ENCODE results near the gene MAP4K2. TPM values are rescaled to one million over a fixed set of nuclear protein-coding genes. Genes with fewer than 3 reads are reported as not detected.
A peak's percentile ranks its signal among the peaks of the same experiment; 100 is the strongest.

MAP4K2 gene
- polyA plus RNA-seq, 10 donors, result 8.2 to 19.4 (median 11.7) TPM

GRCh38 chr11:64771861-64772260, 31.2 kb downstream of the MAP4K2 start:
- DNase-seq, result no peak

- no peak for DNase-seq
Measured at GRCh38 chr11:64770120-64770519, 32.9 kb downstream of the MAP4K2 start.

GRCh38 chr11:64769283-64769682, 33.7 kb downstream of the MAP4K2 start:
- no peak for DNase-seq

GRCh38 chr11:64768300-64768694, 34.7 kb downstream of the MAP4K2 start:
- DNase-seq, result no peak

- peak in 2 of 3 donors; percentile 45 to 54 for DNase-seq
Measured at GRCh38 chr11:64767344-64768299, 35.4 kb downstream of the MAP4K2 start.

- DNase-seq, result no peak
Measured at GRCh38 chr11:64766881-64767280, 36.1 kb downstream of the MAP4K2 start.

- DNase-seq, result no peak
Measured at GRCh38 chr11:64765851-64766665, 37.0 kb downstream of the MAP4K2 start.

GRCh38 chr11:64765291-64765850, 37.6 kb downstream of the MAP4K2 start:
- no peak for DNase-seq

- no peak for DNase-seq
Measured at GRCh38 chr11:64764753-64765152, 38.3 kb downstream of the MAP4K2 start.

- no peak for DNase-seq
Measured at GRCh38 chr11:64764040-64764611, 38.9 kb downstream of the MAP4K2 start.

- DNase-seq, result no peak
Measured at GRCh38 chr11:64763526-64764039, 39.4 kb downstream of the MAP4K2 start.

- peak in 1 of 3 donors; percentile 48 for DNase-seq
Measured at GRCh38 chr11:64762674-64763525, 40.1 kb downstream of the MAP4K2 start.

GRCh38 chr11:64762277-64762673, 40.7 kb downstream of the MAP4K2 start:
- DNase-seq, result peak in 1 of 3 donors; percentile 55

GRCh38 chr11:64760759-64761420, 42.1 kb downstream of the MAP4K2 start:
- DNase-seq, result no peak

GRCh38 chr11:64759722-64760719, 43.0 kb downstream of the MAP4K2 start, which contains the start of gene PYGM:
PYGM (minus strand) TSS chr11:64759974; CDS start chr11:64759898, 76 bp downstream.
- peak; percentile 83 to 95 (median 89) for DNase-seq

GRCh38 chr11:64759131-64759721, 43.8 kb downstream of the MAP4K2 start:
- DNase-seq, result peak in 2 of 3 donors; percentile 27 to 47

GRCh38 chr11:64758330-64759079, 44.5 kb downstream of the MAP4K2 start:
- no peak for DNase-seq
